K562 (cell line): ENCODE measurements around the gene KAZN. TPM values are rescaled to one million over a fixed set of nuclear protein-coding genes. Genes with fewer than 3 reads are reported as not detected.

ENCODE experiments used
- ATAC-seq: fragments of 200-7000 bp; cut with Tn5 transposase; 3 replicates; pipeline ENCODE4 v1.9.1; 2020; ENCODE audit warnings: moderate library complexity
- BruUV-seq: library from RNA; stranded (reverse); fragments of 400-500 nt; replicated peaks from 2 replicates; lab custom pipeline; 2021; lab: Mats Ljungman, UMichigan
- CTCF ChIA-PET: fragments of 300-600 bp; formaldehyde crosslinking; extraction: SDS; loops from one replicate; lab custom pipeline; 2021; ENCODE audit warnings: low intra/inter-chr PET ratio; lab: Yijun Ruan, JAX
- POLR2A ChIA-PET: fragments of 300-600, 350-650 bp; sonication (Branson Sonifier 250); formaldehyde crosslinking; extraction: SDS; loops from one replicate; lab custom pipeline; 2021; ENCODE audit warnings: antibody characterized with exemption, inconsistent platforms; lab: Yijun Ruan, JAX
- DNase-seq, 4 experiments: peaks; one replicate each; pipeline versions ENCODE4 v3.0.0 to v3.0.0-alpha.2; 2011 to 2018; ENCODE audit warnings: low spot score in 3 of 4, mixed read lengths in 3 of 4; ENCODE audit errors: extremely low read depth in 1 of 4
- FAIRE-seq: peaks from 2 replicates; lab custom pipeline; 2011; peaks lifted over from hg19 to GRCh38; lab: Jason Lieb, UNC
- H2AFZ ChIP-seq: 2 replicates; pipeline ENCODE4 v1.6.0; 2011; ENCODE audit warnings: low read depth, low read length, control low read depth, inconsistent platforms
- H3K27ac ChIP-seq: fragments of 200-600 bp; 3 replicates; pipeline ENCODE4 v1.8.0; 2011; ENCODE audit warnings: low read depth, mild to moderate bottlenecking, control low read depth, inconsistent platforms, low read length, moderate library complexity, mixed read lengths; ENCODE audit errors: extremely low read depth
- H3K27me3 ChIP-seq, 2 experiments: fragments of 300-600 bp in 1 of 2; 2 replicates in 1 of 2; 3 replicates in 1 of 2; pipeline versions ENCODE4 v1.6.0 to v1.8.0; 2011; ENCODE audit warnings: inconsistent platforms in 2 of 2, low read length in 2 of 2, mild to moderate bottlenecking in 1 of 2, mixed read lengths in 1 of 2, moderate library complexity in 1 of 2; ENCODE audit not compliant: control insufficient read depth in 2 of 2, insufficient read depth in 2 of 2
- H3K36me3 ChIP-seq: fragments of 300-600 bp; 3 replicates; pipeline ENCODE4 v1.8.0; 2011; ENCODE audit warnings: mild to moderate bottlenecking, low read length, inconsistent platforms; ENCODE audit not compliant: control insufficient read depth, insufficient read depth
- H3K4me1 ChIP-seq, 2 experiments: fragments of 200-600 bp in 1 of 2; replicated peaks in 1 of 2; 2 replicates in 1 of 2; 3 replicates in 1 of 2; pipeline versions ENCODE4 v1.5.1 to v1.8.0; 2011; ENCODE audit warnings: inconsistent platforms in 2 of 2, low read length in 2 of 2, mild to moderate bottlenecking in 1 of 2, mixed read lengths in 1 of 2, moderate library complexity in 1 of 2; ENCODE audit not compliant: control insufficient read depth in 2 of 2, insufficient read depth in 2 of 2
- H3K4me2 ChIP-seq: 2 replicates; pipeline ENCODE4 v1.6.1; 2011; ENCODE audit warnings: low read length, control low read depth, inconsistent platforms, mixed read lengths; ENCODE audit not compliant: insufficient read depth
- H3K4me3 ChIP-seq: fragments of 200-600 bp; sonication (generic), shearing (Covaris generic); 2 replicates; pipeline ENCODE4 v1.5.1; 2016; ENCODE audit warnings: control low read depth, inconsistent platforms
- H3K79me2 ChIP-seq: fragments of 200-600 bp; 3 replicates; pipeline ENCODE4 v1.8.0; 2011; ENCODE audit warnings: low read length, inconsistent platforms; ENCODE audit not compliant: control insufficient read depth, insufficient read depth
- H3K9ac ChIP-seq, 2 experiments: 2 replicates each; pipeline versions ENCODE4 v1.6.0 to v1.6.1; 2011; ENCODE audit warnings: low read depth in 2 of 2, low read length in 2 of 2, control low read depth in 1 of 2, inconsistent platforms in 1 of 2, mild to moderate bottlenecking in 1 of 2, mixed read lengths in 1 of 2; ENCODE audit not compliant: insufficient read depth in 1 of 2
- H3K9me1 ChIP-seq: one replicate; pipeline ENCODE4 v1.6.0; 2011; ENCODE audit warnings: inconsistent platforms, mild to moderate bottlenecking, low read length, moderate library complexity; ENCODE audit not compliant: control insufficient read depth, insufficient read depth
- H3K9me3 ChIP-seq: replicated peaks from 2 replicates; pipeline ENCODE4 v1.5.1; 2011; ENCODE audit warnings: low read depth, low read length, inconsistent platforms; ENCODE audit not compliant: control insufficient read depth, insufficient read depth
- H4K20me1 ChIP-seq: replicated peaks from 2 replicates; pipeline ENCODE4 v1.6.1; 2011; ENCODE audit warnings: low read length, inconsistent platforms, mixed read lengths; ENCODE audit not compliant: control insufficient read depth, insufficient read depth
- CEBPZ ChIP-seq: fragments of 150-350 bp; IDR thresholded peaks from 2 replicates; pipeline ENCODE4 v1.6.1; 2014; ENCODE audit warnings: low read depth, mild to moderate bottlenecking, low read length, borderline replicate concordance
- ELF1 ChIP-seq: fragments of 200-800 bp; sonication (Bioruptor generic); IDR thresholded peaks from 2 replicates; pipeline ENCODE4 v1.6.1; 2016; ENCODE audit warnings: missing genetic modification characterization, missing compliant biosample characterization
- ILK ChIP-seq: fragments of 450-650 bp; IDR thresholded peaks from 2 replicates; pipeline ENCODE4 v1.6.1; 2016; ENCODE audit warnings: missing genetic modification characterization, low read depth, mild to moderate bottlenecking, missing compliant biosample characterization, moderate library complexity, borderline replicate concordance
- PATZ1 ChIP-seq: fragments of 250-450 bp; sonication (Bioruptor Pico); IDR thresholded peaks from 2 replicates; pipeline ENCODE4 v1.5.0; 2020; ENCODE audit warnings: mild to moderate bottlenecking, borderline replicate concordance
- RFX1 ChIP-seq: fragments of 450-650 bp; IDR thresholded peaks from 2 replicates; pipeline ENCODE4 v1.6.1; 2016; ENCODE audit warnings: mild to moderate bottlenecking, moderate library complexity
- SPI1 ChIP-seq: IDR thresholded peaks from 2 replicates; pipeline ENCODE4 v1.6.1; 2011; ENCODE audit warnings: low read depth, low read length, control low read depth, borderline replicate concordance
- TEAD1 ChIP-seq, 2 experiments: fragments of 450-650 bp in 1 of 2; sonication (generic) in 1 of 2; formaldehyde crosslinking; IDR thresholded peaks; 2 replicates each; pipeline versions ENCODE4 v1.4.0 to v1.8.0; 2020 to 2022; ENCODE audit warnings: mild to moderate bottlenecking in 2 of 2, missing genetic modification reagents in 1 of 2
- TRIM24 ChIP-seq, 2 experiments: fragments of 450-650 bp; IDR thresholded peaks; 2 replicates each; pipeline ENCODE4 v1.6.1; 2016
- ZC3H8 ChIP-seq: fragments of 450-650 bp; IDR thresholded peaks from 2 replicates; pipeline ENCODE4 v1.6.1; 2017
- ZNF79 ChIP-seq: fragments of 250-450 bp; sonication (Bioruptor Pico); IDR thresholded peaks from 2 replicates; pipeline ENCODE4 v1.4.0; 2020; ENCODE audit warnings: low read depth, mild to moderate bottlenecking, moderate library complexity
- WGBS: fragments of 100-300 bp; shearing (Covaris generic); methylation state at CpG from one replicate; pipeline ENCODE4 v1.1.6; 2016; ENCODE audit warnings: low coverage, mixed read lengths; ENCODE audit not compliant: insufficient coverage; ENCODE audit errors: missing lambda C conversion rate; 5-methylcytosine and 5-hydroxymethylcytosine counted together
- in situ Hi-C: fragments of 300-500 bp; cut with MboI; formaldehyde crosslinking; loops from 4 replicates; pipeline ENCODE4 v1.15.0; 2018; ENCODE audit warnings: inconsistent platforms, mixed read lengths
- intact Hi-C: fragments of 100-400 bp; cut with micrococcal nuclease; formaldehyde crosslinking; loops from 2 replicates; pipeline ENCODE4 v1.14.2; 2022
- polyA plus RNA-seq, 8 experiments: library from polyadenylated mRNA; depleted of rRNA in 4 of 8; stranded (reverse) in 5 of 8; unstranded in 3 of 8; fragments of >200 nt; fragmentation: Nextera tagmentation in 2 of 8; fragmentation: Illumina TruSeq in 1 of 8; extraction: Ambion mirVana in 2 of 8; extraction: Trizol in 1 of 8; gene quantifications; 2 replicates each; pipeline versions ENCODE4 v1.2.1 to v1.2.3, GENCODE V29; 2011 to 2014; ENCODE audit warnings: inconsistent platforms in 1 of 8, missing spikeins in 1 of 8
- total RNA-seq, 7 experiments: library from RNA; depleted of rRNA in 6 of 7; stranded (reverse); fragments of >200 nt in 6 of 7; fragmentation: Illumina TruSeq in 2 of 7; extraction: Trizol in 2 of 7; gene quantifications; 2 replicates each; pipeline versions ENCODE4 v1.2.1 to v1.2.3, GENCODE V29; 2011 to 2021; ENCODE audit warnings: low replicate concordance in 1 of 7

KAZN gene
- total and polyA plus RNA-seq, 9 of the 15 experiments (the other 6 are each of a cell fraction or from before 2014, with no cell fraction given): 2.1 to 21.6 (median 5.4) TPM

GRCh38 chr1:15089258-15089992, 490.9 kb downstream of the KAZN start (continued):
- TF ChIP-seq CEBPZ (no peak), ILK (tag) (no peak), TRIM24 (IDR thresholded peaks at IDR 0.05) (no peak)

- in situ Hi-C loops (no loop called here), intact Hi-C loops (no loop called here)
- H3K9me3 ChIP-seq: no peaks in the 10 kb centered on the region
- H3K4me1 ChIP-seq: peaks cover 0 to 8% of the 10 kb centered on the region in 2 experiments; a peak in 2 of 5 replicates
- no peak for DNase-seq
- no peak for ATAC-seq
- H3K27me3 ChIP-seq: peaks cover 60 to 72% of the 10 kb centered on the region in 2 experiments
- ChIA-PET CTCF (no interaction called here), POLR2A (interaction anchor here (0.7 kb wide), 1 partner anchor 14 kb away, joined by 3 read pairs; no protein-coding TSS in a partner anchor)
- H3K79me2 ChIP-seq: no peaks in the 10 kb centered on the region
- no peaks in the 10 kb centered on the region; the same call in 1 of the 2 replicates for H4K20me1 ChIP-seq
- no peaks in the 10 kb centered on the region for H3K36me3 ChIP-seq
- BruUV-seq: no TSS peak
- no peak overlapping the region for H3K9ac ChIP-seq
- WGBS: 2% methylated on average over 13 of the region's 13 CpGs
- no peak overlapping the region for H3K4me2 ChIP-seq
- no peaks in the 10 kb centered on the region for H3K9me1 ChIP-seq
- TF ChIP-seq ZC3H8: no peak
- TF ChIP-seq SPI1: 0 out of 2 replicates have a peak, but pooled peaks have one; percentile 17
- TF ChIP-seq TEAD1 (CRISPR knock-in tag; IDR thresholded peaks at IDR 0.05): peak in 1 of 2 experiments; percentile 76; a peak in 1 of 4 replicates
- peak; percentile 68 for TF ChIP-seq RFX1
- peak; percentile 33; the same call in 1 of the 2 replicates for TF ChIP-seq ELF1 (tag)
- TF ChIP-seq ZNF79: no peak
- no peak for TF ChIP-seq PATZ1
- no peak overlapping the region for H3K27ac ChIP-seq
- no peak for FAIRE-seq
- no peak overlapping the region for H3K4me3 ChIP-seq
- no peak overlapping the region for H2AFZ ChIP-seq
Observed at GRCh38 chr1:15090373-15090772, 491.9 kb downstream of the KAZN start.
